Stimulated activated CD4-positive, alpha-beta T cell treated with anti-CD3 and anti-CD28 coated beads, Interleukin-2, amount 100 ng/mL, for 4 hours (primary cell): ENCODE results near the gene PNMA3.
"Not testable (repeated sequence)": the region's sequence is repeated elsewhere in the genome, so short reads cannot be mapped to it uniquely, and the experiment has no call there.

ENCODE experiments used
- DNase-seq: peaks from one replicate; pipeline ENCODE4 v3.0.0-alpha.2; 2020; ENCODE audit warnings: low read depth

PNMA3 gene

GRCh38 chrX:153055871-153056749, at the start of gene PNMA3:
PNMA3 (plus strand) TSS chrX:153056470; CDS start chrX:153057056, 586 bp downstream.
- DNase-seq = no peak

- DNase-seq = not testable (repeated sequence)
Measured at GRCh38 chrX:153017174-153017573, 39.1 kb upstream of the PNMA3 start.

- DNase-seq = no peak
Measured at GRCh38 chrX:153019166-153019565, 37.1 kb upstream of the PNMA3 start.

- not testable (repeated sequence) for DNase-seq
Measured at GRCh38 chrX:153026501-153026900, 29.8 kb upstream of the PNMA3 start.

GRCh38 chrX:153028487-153028886, 27.8 kb upstream of the PNMA3 start:
- not testable (repeated sequence) for DNase-seq

GRCh38 chrX:153029162-153029561, 27.1 kb upstream of the PNMA3 start:
- no peak for DNase-seq

- no peak for DNase-seq
Measured at GRCh38 chrX:153029875-153030274, 26.4 kb upstream of the PNMA3 start.

- no peak for DNase-seq
Measured at GRCh38 chrX:153030801-153031200, 25.5 kb upstream of the PNMA3 start.

- DNase-seq = peak; percentile 23
Measured at GRCh38 chrX:153032397-153033118, 23.7 kb upstream of the PNMA3 start.

GRCh38 chrX:153049093-153049492, 7.2 kb upstream of the PNMA3 start:
- DNase-seq = no peak

- DNase-seq = no peak
Measured at GRCh38 chrX:153052534-153052933, 3.7 kb upstream of the PNMA3 start.

GRCh38 chrX:153057281-153057680, 1.0 kb downstream of the PNMA3 start:
- no peak for DNase-seq

- DNase-seq = no peak
Measured at GRCh38 chrX:153059191-153060094, 3.2 kb downstream of the PNMA3 start.

GRCh38 chrX:153060095-153060445, 3.8 kb downstream of the PNMA3 start:
- DNase-seq = no peak

GRCh38 chrX:153061732-153062131, 5.5 kb downstream of the PNMA3 start:
- no peak for DNase-seq

- no peak for DNase-seq
Measured at GRCh38 chrX:153063315-153063714, 7.0 kb downstream of the PNMA3 start.

GRCh38 chrX:153064061-153064460, 7.8 kb downstream of the PNMA3 start:
- DNase-seq = no peak

GRCh38 chrX:153065389-153065788, 9.1 kb downstream of the PNMA3 start:
- DNase-seq = no peak

- DNase-seq = not testable (repeated sequence)
Measured at GRCh38 chrX:153066402-153066801, 10.1 kb downstream of the PNMA3 start.

- not testable (repeated sequence) for DNase-seq
Measured at GRCh38 chrX:153071909-153072583, 15.8 kb downstream of the PNMA3 start, which contains the start of gene PNMA6A. PNMA6A (plus strand) TSS chrX:153072454; CDS start chrX:153073063, 609 bp downstream.

- not testable (repeated sequence) for DNase-seq
Measured at GRCh38 chrX:153073331-153073730, 17.1 kb downstream of the PNMA3 start.
